Upper lobe of left lung (tissue), 6 donors: ENCODE data around the gene COX7B2. TPM values are rescaled to one million over a fixed set of nuclear protein-coding genes. Genes with fewer than 3 reads are reported as not detected.

Experiments
- ATAC-seq, 2 donors: fragments of 200-7000 bp; cut with Tn5 transposase; one replicate each; pipeline ENCODE4 v1.9.1; 2022; ENCODE audit warnings: mild to moderate bottlenecking in 2 of 2, moderate library complexity in 2 of 2; ENCODE audit not compliant: low FRiP score in 2 of 2
- DNase-seq, 2 donors: peaks; one replicate each; pipeline ENCODE4 v3.0.0-alpha.2; 2019 to 2020
- H3K27ac ChIP-seq, 4 donors: fragments of 200-600 bp; sonication (generic); one replicate each; pipeline ENCODE4 v1.5.1; 2016 to 2019
- H3K27me3 ChIP-seq, 4 donors: fragments of 200-600 bp; sonication (generic); one replicate each; pipeline ENCODE4 v1.5.1; 2017 to 2019
- H3K36me3 ChIP-seq, 4 donors: fragments of 200-600 bp; sonication (generic); one replicate each; pipeline ENCODE4 v1.5.1; 2016 to 2019
- H3K4me1 ChIP-seq, 4 donors: fragments of 200-600 bp; sonication (generic); one replicate each; pipeline ENCODE4 v1.5.1; 2018 to 2019
- H3K4me3 ChIP-seq, 4 donors: fragments of 200-600 bp; sonication (generic); one replicate each; pipeline ENCODE4 v1.5.1; 2017 to 2019; ENCODE audit warnings: mild to moderate bottlenecking in 2 of 4, moderate library complexity in 1 of 4
- H3K9me3 ChIP-seq, 4 donors: fragments of 200-600 bp; sonication (generic); one replicate each; pipeline ENCODE4 v1.5.1; 2018 to 2019
- EP300 ChIP-seq, 4 donors: sonication (generic); formaldehyde crosslinking; IDR thresholded peaks; one replicate each; pipeline ENCODE4 v1.5.1; 2017; ENCODE audit warnings: antibody characterized with exemption in 4 of 4, control low read depth in 2 of 4
- POLR2A ChIP-seq, 4 donors: fragments of 450-650 bp; IDR thresholded peaks; one replicate each; pipeline ENCODE4 v1.5.1; 2016 to 2017; ENCODE audit warnings: antibody characterized with exemption in 4 of 4, mild to moderate bottlenecking in 2 of 4
- POLR2AphosphoS5 ChIP-seq, 2 donors: sonication (generic); formaldehyde crosslinking; IDR thresholded peaks; one replicate each; pipeline ENCODE4 v1.5.1; 2017; ENCODE audit warnings: antibody characterized with exemption in 2 of 2
- WGBS, 2 donors: methylation state at CpG; one replicate each; pipeline ENCODE4 v1.1.5; 2017 to 2018; 5-methylcytosine and 5-hydroxymethylcytosine counted together
- total RNA-seq, 6 donors: library from RNA; depleted of rRNA in 4 of 6; stranded (reverse); fragments of >200 nt in 4 of 6; gene quantifications; one replicate each; pipeline versions ENCODE4 v1.1.0 to v1.2.1, GENCODE V29; 2016 to 2021
- TF ChIP-seq, protein P1 (sequence below), 6 experiments: fragments of 450-650 bp in 4 of 6; fragments of 200-600 bp in 2 of 6; sonication (generic) in 2 of 6; IDR thresholded peaks; one replicate each; pipeline ENCODE4 v1.5.1; 2016 to 2019; ENCODE audit warnings: antibody characterized with exemption in 6 of 6
- donor health status: DM: no; HTN: no; CAD: no; lungs with moderate emphysema.
- donor health status: DM: no; HTN: yes; CAD: no; lungs with severe emphysema.

The COX7B2 gene
- total RNA-seq, 6 donors from 2014 or later, result not detected

DNA sequence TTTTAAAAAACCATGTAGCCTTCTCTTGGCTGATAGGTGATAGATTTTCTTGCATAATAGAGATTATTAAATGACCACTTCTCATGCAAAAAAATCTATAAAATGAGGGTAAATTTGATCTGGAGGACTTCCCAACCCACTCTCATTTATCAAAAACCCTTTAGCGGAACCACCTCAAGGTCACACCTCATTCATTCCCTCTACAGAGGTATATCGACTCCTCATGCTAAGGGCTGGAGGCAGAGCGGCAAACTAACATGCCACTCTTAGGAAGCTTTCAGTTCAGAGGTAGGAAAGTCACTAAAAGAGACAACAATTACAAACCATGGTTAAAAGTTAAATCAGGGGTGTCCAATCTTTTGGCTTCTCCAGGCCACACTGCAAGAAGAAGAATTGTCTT, 90.0 kb downstream of the COX7B2 start:
- ATAC-seq (no peak), DNase-seq (no peak)
- no peaks in the 10 kb centered on the region for H3K27me3 ChIP-seq

DNA sequence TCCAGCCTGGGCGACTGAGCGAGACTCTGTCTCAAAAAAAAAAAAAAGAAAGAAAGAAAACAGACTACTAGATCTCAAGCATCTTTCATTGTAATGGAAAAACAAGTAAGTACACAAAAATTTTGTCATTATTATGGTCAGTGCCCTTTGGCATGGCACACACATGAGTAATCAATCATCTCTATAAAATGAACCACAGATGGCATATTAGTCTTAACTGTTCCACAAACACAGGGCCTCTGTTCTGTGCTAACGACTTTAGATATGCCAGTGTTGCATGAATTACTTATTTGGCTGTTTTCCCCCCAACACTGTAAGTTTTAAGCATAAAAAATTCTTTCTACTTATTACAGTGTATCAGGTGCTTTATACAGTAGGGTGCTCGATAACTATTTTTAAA, 90.4 kb downstream of the COX7B2 start:
- DNase-seq (no peak), ATAC-seq (no peak)
- Histone ChIP-seq H3K27me3 (no peaks in the 10 kb centered on the region), H3K27ac (no peak overlapping the region), H3K4me3 (no peak overlapping the region), H3K9me3 (no peaks in the 10 kb centered on the region), H3K4me1 (no peaks in the 10 kb centered on the region), H3K36me3 (no peaks in the 10 kb centered on the region)
- 74 to 83% methylated on average over 4 of the region's 4 CpGs for WGBS, 2 donors
- TF ChIP-seq, protein P1, sequence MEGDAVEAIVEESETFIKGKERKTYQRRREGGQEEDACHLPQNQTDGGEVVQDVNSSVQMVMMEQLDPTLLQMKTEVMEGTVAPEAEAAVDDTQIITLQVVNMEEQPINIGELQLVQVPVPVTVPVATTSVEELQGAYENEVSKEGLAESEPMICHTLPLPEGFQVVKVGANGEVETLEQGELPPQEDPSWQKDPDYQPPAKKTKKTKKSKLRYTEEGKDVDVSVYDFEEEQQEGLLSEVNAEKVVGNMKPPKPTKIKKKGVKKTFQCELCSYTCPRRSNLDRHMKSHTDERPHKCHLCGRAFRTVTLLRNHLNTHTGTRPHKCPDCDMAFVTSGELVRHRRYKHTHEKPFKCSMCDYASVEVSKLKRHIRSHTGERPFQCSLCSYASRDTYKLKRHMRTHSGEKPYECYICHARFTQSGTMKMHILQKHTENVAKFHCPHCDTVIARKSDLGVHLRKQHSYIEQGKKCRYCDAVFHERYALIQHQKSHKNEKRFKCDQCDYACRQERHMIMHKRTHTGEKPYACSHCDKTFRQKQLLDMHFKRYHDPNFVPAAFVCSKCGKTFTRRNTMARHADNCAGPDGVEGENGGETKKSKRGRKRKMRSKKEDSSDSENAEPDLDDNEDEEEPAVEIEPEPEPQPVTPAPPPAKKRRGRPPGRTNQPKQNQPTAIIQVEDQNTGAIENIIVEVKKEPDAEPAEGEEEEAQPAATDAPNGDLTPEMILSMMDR (IDR thresholded peaks at IDR 0.05), result no peak

More for the DNA sequence above, 90.0 kb downstream of the COX7B2 start:
- Histone ChIP-seq H3K4me1 (no peaks in the 10 kb centered on the region), H3K36me3 (no peaks in the 10 kb centered on the region), H3K9me3 (no peaks in the 10 kb centered on the region), H3K4me3 (no peak overlapping the region), H3K27ac (no peak overlapping the region)
- 90 to 93% methylated on average over 3 of the region's 3 CpGs for WGBS, 2 donors
- TF ChIP-seq POLR2A (IDR thresholded peaks at IDR 0.05) (no peak), EP300 (IDR thresholded peaks at IDR 0.05) (no peak), POLR2AphosphoS5 (IDR thresholded peaks at IDR 0.05) (no peak)
- TF ChIP-seq, protein P1 (IDR thresholded peaks at IDR 0.05), result no peak

- no peak overlapping the region for H3K4me3 ChIP-seq
- no peak for TF ChIP-seq POLR2AphosphoS5 (IDR thresholded peaks at IDR 0.05)
- TF ChIP-seq POLR2A (IDR thresholded peaks at IDR 0.05), result no peak
- TF ChIP-seq EP300 (IDR thresholded peaks at IDR 0.05), result no peak
- TF ChIP-seq, protein P1 (IDR thresholded peaks at IDR 0.05), result no peak
- H3K36me3 ChIP-seq, result no peaks in the 10 kb centered on the region
- H3K9me3 ChIP-seq, result no peaks in the 10 kb centered on the region
- 80 to 81% methylated on average over 1 of the region's 1 CpG for WGBS, 2 donors
- H3K27me3 ChIP-seq, result no peaks in the 10 kb centered on the region
- H3K4me1 ChIP-seq, result no peaks in the 10 kb centered on the region
- no peak for ATAC-seq
- DNase-seq, result no peak
- no peak overlapping the region for H3K27ac ChIP-seq
Observed at GRCh38 chr4:46817806-46818205, 91.2 kb downstream of the COX7B2 start.

DNA sequence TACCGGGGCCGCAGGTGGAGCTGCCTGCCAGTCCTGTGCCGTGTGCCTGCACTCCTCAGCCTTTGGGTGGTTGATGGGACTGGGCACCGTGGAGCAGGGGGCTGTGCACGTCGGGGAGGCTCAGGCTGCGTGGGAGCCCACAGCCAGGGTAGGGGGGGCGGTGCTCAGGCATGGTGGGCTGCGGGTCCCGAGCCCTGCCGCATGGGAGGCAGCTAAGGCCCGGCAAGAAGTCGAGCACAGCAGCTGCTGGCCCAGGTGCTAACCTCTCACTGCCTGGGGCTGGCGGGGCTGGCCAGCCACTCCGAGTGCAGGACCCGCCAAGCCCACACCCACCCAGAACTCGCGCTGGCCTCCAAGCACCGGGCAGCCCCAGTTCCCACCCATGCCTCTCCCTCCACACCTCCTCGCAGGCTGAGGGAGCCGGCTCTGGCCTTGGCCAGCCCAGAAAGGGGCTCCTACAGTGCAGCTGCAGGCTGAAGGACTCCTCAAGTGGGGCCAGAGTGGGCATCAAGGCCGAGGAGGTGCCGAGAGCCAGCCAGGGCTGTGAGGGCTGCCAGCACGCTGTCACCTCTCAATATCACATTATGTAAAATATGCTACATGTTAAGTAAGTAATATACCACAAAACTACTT, 104.1 kb downstream of the COX7B2 start:
- no peak for ATAC-seq

More for the DNA sequence above, 104.1 kb downstream of the COX7B2 start:
- no peaks in the 10 kb centered on the region for H3K27me3 ChIP-seq
- TF ChIP-seq, protein P1 (IDR thresholded peaks at IDR 0.05), result no peak
- TF ChIP-seq EP300 (IDR thresholded peaks at IDR 0.05) (no peak), POLR2AphosphoS5 (IDR thresholded peaks at IDR 0.05) (no peak), POLR2A (IDR thresholded peaks at IDR 0.05) (no peak)
- no peak overlapping the region for H3K4me3 ChIP-seq
- peak in 1 of 2 donors; percentile 69 for DNase-seq
- 78 to 86% methylated on average over 3 to 16 of the region's 24 CpGs for WGBS, 2 donors
- no peaks in the 10 kb centered on the region for H3K9me3 ChIP-seq
- no peak overlapping the region for H3K27ac ChIP-seq
- H3K4me1 ChIP-seq, result no peaks in the 10 kb centered on the region
- H3K36me3 ChIP-seq, result no peaks in the 10 kb centered on the region
